A673 (cell line): ENCODE data around the gene AKTIP.

Experiments used
- CTCF ChIP-seq: fragments of 300-800, 200-600 bp; sonication (generic); conservative IDR thresholded peaks from 2 replicates; pipeline ENCODE4 v1.5.1; 2017; ENCODE audit warnings: low read depth, mild to moderate bottlenecking, antibody characterized with exemption, low read length, moderate library complexity, mixed read lengths
- EZH2 ChIP-seq: fragments of 200-600 bp; sonication (generic); IDR thresholded peaks from 2 replicates; pipeline ENCODE4 v1.6.1; 2017; ENCODE audit warnings: borderline replicate concordance, low read depth, mild to moderate bottlenecking, mixed read lengths, antibody characterized with exemption, low read length; ENCODE audit not compliant: poor library complexity, severe bottlenecking

DNA sequence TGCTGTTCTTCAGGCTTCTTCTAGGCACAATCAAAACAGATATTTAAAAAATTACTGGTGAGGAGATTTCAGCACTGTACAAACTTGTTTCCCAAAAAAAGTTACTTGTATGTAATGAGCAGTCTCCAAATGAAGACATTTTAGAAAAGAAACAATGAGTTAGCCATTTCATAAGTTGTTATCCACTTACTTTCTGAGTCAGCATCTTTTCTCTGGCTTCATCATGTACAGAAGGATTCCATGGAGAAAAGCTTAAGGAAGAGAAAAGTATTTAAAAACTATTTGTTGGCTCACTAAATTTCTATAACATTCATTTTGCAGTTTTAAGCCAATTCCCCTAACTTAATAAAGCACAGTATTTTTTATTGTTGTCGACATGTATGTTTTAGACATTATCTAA is 10.5 kb downstream of the AKTIP start:
- TF ChIP-seq CTCF (no peak), EZH2 (no peak)
